Brain microvascular endothelial cell (primary cell): ENCODE measurements around the gene ZNF598.

Experiments used
- DNase-seq: peaks from one replicate; pipeline ENCODE4 v3.0.0-alpha.2; 2020
- H3K27ac ChIP-seq: fragments of 250-450 bp; sonication (Bioruptor Pico); 2 replicates; pipeline ENCODE4 v1.5.1; 2020; ENCODE audit warnings: mild to moderate bottlenecking, moderate library complexity
- H3K27me3 ChIP-seq: fragments of 250-450 bp; sonication (Bioruptor Pico); replicated peaks from 2 replicates; pipeline ENCODE4 v1.5.1; 2020; ENCODE audit warnings: mild to moderate bottlenecking
- H3K36me3 ChIP-seq: fragments of 250-450 bp; sonication (Bioruptor Pico); replicated peaks from 2 replicates; pipeline ENCODE4 v1.5.1; 2020; ENCODE audit warnings: mild to moderate bottlenecking
- H3K4me3 ChIP-seq: 2 replicates; pipeline ENCODE4 v1.5.1; 2011; ENCODE audit warnings: low read depth, mild to moderate bottlenecking, control low read depth, low read length, moderate library complexity
- in situ Hi-C: cut with HindIII; loops from 2 replicates; pipeline ENCODE4 v1.10.0; 2017; ENCODE audit warnings: low sequenced_read_pairs, low pct_ligation_motif_present
- TF ChIP-seq, protein P1 (sequence below): IDR thresholded peaks from 2 replicates; pipeline ENCODE4 v1.5.1; 2011; ENCODE audit warnings: low read depth, mild to moderate bottlenecking, moderate library complexity, low read length, control low read depth, inconsistent platforms; ENCODE audit errors: missing control alignments

Gene ZNF598

DNA sequence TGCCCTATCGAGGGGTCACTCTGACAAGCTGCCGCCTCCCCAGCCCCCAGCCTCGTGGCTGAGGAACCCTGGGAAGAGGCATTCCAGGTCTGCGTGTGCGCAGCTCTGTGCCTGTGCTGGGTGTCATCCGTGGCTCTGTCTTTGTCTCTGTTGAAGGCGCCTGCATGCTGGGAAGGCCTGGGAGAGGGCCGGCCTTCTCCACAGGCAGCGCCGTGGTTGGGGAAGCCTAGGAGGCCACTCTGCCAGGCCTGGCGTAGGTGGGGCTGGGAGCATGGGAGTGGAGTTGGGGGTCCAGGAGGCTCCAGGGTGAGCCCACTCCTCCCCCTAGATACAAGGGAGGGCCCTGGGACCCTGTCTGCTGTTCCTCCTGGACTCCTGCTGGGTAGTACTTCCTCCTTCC lies 20.4 kb upstream of the ZNF598 start:
- Histone ChIP-seq H3K27me3 (no peaks in the 10 kb centered on the region), H3K27ac (no peak overlapping the region), H3K36me3 (peaks cover 3% of the 10 kb centered on the region), H3K4me3 (no peak overlapping the region)
- TF ChIP-seq, protein P1, sequence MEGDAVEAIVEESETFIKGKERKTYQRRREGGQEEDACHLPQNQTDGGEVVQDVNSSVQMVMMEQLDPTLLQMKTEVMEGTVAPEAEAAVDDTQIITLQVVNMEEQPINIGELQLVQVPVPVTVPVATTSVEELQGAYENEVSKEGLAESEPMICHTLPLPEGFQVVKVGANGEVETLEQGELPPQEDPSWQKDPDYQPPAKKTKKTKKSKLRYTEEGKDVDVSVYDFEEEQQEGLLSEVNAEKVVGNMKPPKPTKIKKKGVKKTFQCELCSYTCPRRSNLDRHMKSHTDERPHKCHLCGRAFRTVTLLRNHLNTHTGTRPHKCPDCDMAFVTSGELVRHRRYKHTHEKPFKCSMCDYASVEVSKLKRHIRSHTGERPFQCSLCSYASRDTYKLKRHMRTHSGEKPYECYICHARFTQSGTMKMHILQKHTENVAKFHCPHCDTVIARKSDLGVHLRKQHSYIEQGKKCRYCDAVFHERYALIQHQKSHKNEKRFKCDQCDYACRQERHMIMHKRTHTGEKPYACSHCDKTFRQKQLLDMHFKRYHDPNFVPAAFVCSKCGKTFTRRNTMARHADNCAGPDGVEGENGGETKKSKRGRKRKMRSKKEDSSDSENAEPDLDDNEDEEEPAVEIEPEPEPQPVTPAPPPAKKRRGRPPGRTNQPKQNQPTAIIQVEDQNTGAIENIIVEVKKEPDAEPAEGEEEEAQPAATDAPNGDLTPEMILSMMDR: no peak
- DNase-seq: no peak
- in situ Hi-C loops: no loop called here

- in situ Hi-C loops: no loop called here
- no peaks in the 10 kb centered on the region for H3K27me3 ChIP-seq
Observed at GRCh38 chr16:2029350-2029749, 19.7 kb upstream of the ZNF598 start.

DNA sequence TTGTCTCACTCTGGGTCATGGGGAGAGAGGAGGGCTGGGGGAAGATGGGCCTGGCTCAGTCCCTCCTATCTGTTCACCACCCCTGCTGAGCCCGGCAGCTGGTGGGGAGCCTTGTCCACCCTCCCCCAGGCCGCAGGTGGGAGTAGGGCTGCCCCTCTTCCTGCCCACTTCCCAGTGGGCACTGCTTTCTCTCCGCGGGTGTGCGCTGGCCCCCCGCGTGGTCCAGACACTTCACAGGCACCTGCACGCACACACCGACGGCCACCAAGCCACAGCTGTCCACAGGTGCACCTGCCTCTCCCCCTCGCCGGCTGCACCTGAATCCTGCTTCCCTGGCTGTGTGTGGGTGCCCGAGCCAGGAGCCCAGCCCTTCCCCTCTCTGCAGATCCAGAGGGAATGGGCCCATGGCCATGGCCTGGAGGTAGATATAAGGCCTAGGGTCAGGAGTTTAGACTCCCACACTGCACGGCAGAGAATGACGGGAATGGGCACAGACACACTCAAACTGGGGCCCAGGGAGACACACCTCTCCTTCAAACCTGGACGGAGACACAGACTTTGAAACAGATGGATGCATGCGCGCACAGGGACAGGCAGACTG lies 19.1 kb upstream of the ZNF598 start:
- TF ChIP-seq, protein P1: no peak
- no peak for DNase-seq
- Histone ChIP-seq H3K4me3 (no peak overlapping the region), H3K36me3 (peaks cover 3% of the 10 kb centered on the region), H3K27me3 (no peaks in the 10 kb centered on the region), H3K27ac (no peak overlapping the region)
- in situ Hi-C loops: no loop called here

More at GRCh38 chr16:2029350-2029749, 19.7 kb upstream of the ZNF598 start:
- peaks cover 3% of the 10 kb centered on the region for H3K36me3 ChIP-seq
- no peak overlapping the region for H3K27ac ChIP-seq
- H3K4me3 ChIP-seq: no peak overlapping the region
- no peak for DNase-seq
- TF ChIP-seq, protein P1: no peak

- Histone ChIP-seq H3K4me3 (no peak overlapping the region), H3K36me3 (peaks cover 3% of the 10 kb centered on the region), H3K27me3 (no peaks in the 10 kb centered on the region), H3K27ac (no peak overlapping the region)
- in situ Hi-C loops: no loop called here
- TF ChIP-seq, protein P1: no peak
- no peak for DNase-seq
Observed at GRCh38 chr16:2028146-2028545, 18.5 kb upstream of the ZNF598 start.

DNA sequence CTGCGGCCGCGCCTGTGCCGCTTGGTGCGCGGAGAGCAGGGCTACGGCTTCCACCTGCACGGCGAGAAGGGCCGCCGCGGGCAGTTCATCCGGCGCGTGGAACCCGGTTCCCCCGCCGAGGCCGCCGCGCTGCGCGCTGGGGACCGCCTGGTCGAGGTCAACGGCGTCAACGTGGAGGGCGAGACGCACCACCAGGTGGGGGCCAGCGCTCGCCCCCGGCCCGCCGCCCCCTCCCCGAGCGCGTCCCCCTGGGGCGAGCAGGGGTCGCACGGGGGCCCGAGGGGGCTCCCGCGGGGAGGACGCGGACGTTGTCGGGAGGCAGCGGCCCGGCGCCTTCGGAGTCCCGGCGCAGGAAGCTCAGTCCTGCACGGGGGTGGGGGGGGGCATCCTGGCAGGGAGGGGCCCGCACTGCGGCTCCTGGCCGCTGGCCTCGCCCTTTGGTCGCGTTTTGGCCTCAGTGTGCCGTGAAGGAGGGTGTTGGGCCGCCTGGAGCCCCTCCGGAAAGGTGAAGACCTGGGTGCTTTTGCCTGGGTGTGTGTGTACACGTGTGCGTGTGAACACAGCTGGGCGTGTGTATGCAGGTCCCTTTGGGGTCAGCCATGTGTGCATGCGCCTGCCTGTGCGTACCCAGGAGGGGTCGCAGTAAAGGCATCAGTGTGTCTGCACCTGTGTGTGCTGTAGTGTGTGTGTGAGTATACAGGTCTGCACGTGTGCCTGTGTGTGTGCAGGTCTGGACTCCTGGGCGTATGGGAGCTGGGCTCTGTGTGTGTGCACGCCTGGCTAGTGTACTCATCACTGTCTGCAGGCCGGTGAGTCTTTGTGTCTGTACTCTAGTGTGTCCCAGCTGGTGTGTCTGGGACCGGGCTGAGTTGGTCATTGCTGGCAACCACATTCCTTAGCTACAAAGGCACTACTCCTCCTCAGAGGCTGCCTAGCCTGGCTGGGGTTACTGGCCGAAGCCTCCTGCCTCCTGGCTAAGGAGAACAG lies 17.7 kb upstream of the ZNF598 start:
- DNase-seq: peak; percentile 48
- Histone ChIP-seq H3K27ac (no peak overlapping the region), H3K27me3 (no peaks in the 10 kb centered on the region), H3K4me3 (peak overlapping the region; percentile 60), H3K36me3 (peaks cover 3% of the 10 kb centered on the region)
- in situ Hi-C loops: no loop called here
- TF ChIP-seq, protein P1: peak; percentile 3
